H9 (cell line): ENCODE data around the gene F12. TPM values are rescaled to one million over a fixed set of nuclear protein-coding genes. Genes with fewer than 3 reads are reported as not detected.

ENCODE experiments used
- DNase-seq: peaks from one replicate; pipeline ENCODE4 v3.0.0-alpha.2; 2017
- H2AFZ ChIP-seq: one replicate; pipeline ENCODE4 v1.6.1; 2013; ENCODE audit warnings: mild to moderate bottlenecking, low read length, control low read depth, moderate library complexity
- H2AK5ac ChIP-seq: 2 replicates; pipeline ENCODE4 v1.6.1; 2013; ENCODE audit warnings: low read length, control low read depth, mixed read lengths; ENCODE audit not compliant: insufficient read length
- H2BK120ac ChIP-seq: one replicate; pipeline ENCODE4 v1.6.1; 2013; ENCODE audit warnings: low read depth, mild to moderate bottlenecking, low read length, control low read depth, inconsistent platforms; ENCODE audit not compliant: poor library complexity, severe bottlenecking
- H2BK12ac ChIP-seq: 2 replicates; pipeline ENCODE4 v1.6.1; 2013; ENCODE audit warnings: low read length, control low read depth, mixed read lengths, low read depth; ENCODE audit not compliant: insufficient read length
- H2BK15ac ChIP-seq: 2 replicates; pipeline ENCODE4 v1.6.1; 2013; ENCODE audit warnings: low read depth, low read length, control low read depth
- H2BK20ac ChIP-seq: one replicate; pipeline ENCODE4 v1.6.1; 2013; ENCODE audit warnings: low read depth, mild to moderate bottlenecking, low read length, control low read depth, inconsistent platforms; ENCODE audit not compliant: poor library complexity, severe bottlenecking
- H2BK5ac ChIP-seq: 2 replicates; pipeline ENCODE4 v1.6.1; 2013; ENCODE audit warnings: low read length, control low read depth, mixed read lengths; ENCODE audit not compliant: insufficient read length
- H3K14ac ChIP-seq: 2 replicates; pipeline ENCODE4 v1.6.1; 2013; ENCODE audit warnings: low read length, control low read depth; ENCODE audit not compliant: insufficient read depth
- H3K18ac ChIP-seq: 2 replicates; pipeline ENCODE4 v1.6.1; 2013; ENCODE audit warnings: low read depth, mild to moderate bottlenecking, mixed read lengths, low read length, control low read depth; ENCODE audit not compliant: insufficient read length
- H3K23ac ChIP-seq: 2 replicates; pipeline ENCODE4 v1.6.1; 2013; ENCODE audit warnings: low read length, control low read depth, mixed read lengths, low read depth; ENCODE audit not compliant: insufficient read length
- H3K23me2 ChIP-seq: 2 replicates; pipeline ENCODE4 v1.6.1; 2013; ENCODE audit warnings: low read depth, mild to moderate bottlenecking, mixed read lengths, low read length, control low read depth; ENCODE audit not compliant: insufficient read length, poor library complexity, severe bottlenecking
- H3K27ac ChIP-seq: 2 replicates; pipeline ENCODE4 v1.5.1; 2013; ENCODE audit warnings: low read length, control low read depth, mixed read lengths, low read depth; ENCODE audit not compliant: insufficient read length
- H3K27me3 ChIP-seq: 2 replicates; pipeline ENCODE4 v1.6.1; 2013; ENCODE audit warnings: low read length, control low read depth, inconsistent platforms; ENCODE audit not compliant: insufficient read depth
- H3K4ac ChIP-seq: 2 replicates; pipeline ENCODE4 v1.6.1; 2013; ENCODE audit warnings: low read depth, mild to moderate bottlenecking, control low read depth, inconsistent platforms, low read length, moderate library complexity
- H3K4me1 ChIP-seq: 2 replicates; pipeline ENCODE4 v1.6.1; 2013; ENCODE audit warnings: low read length, control low read depth, inconsistent platforms; ENCODE audit not compliant: insufficient read depth
- H3K4me2 ChIP-seq: 2 replicates; pipeline ENCODE4 v1.6.1; 2013; ENCODE audit warnings: low read length, control low read depth, mixed read lengths; ENCODE audit not compliant: insufficient read length, insufficient read depth
- H3K56ac ChIP-seq: 2 replicates; pipeline ENCODE4 v1.6.1; 2013; ENCODE audit warnings: low read depth, mild to moderate bottlenecking, mixed read lengths, low read length, control low read depth; ENCODE audit not compliant: insufficient read length
- H3K79me1 ChIP-seq: 2 replicates; pipeline ENCODE4 v1.6.1; 2013; ENCODE audit warnings: low read depth, mild to moderate bottlenecking, moderate library complexity, low read length, control low read depth, inconsistent platforms; ENCODE audit not compliant: insufficient read depth, poor library complexity, severe bottlenecking
- H3K79me2 ChIP-seq: 2 replicates; pipeline ENCODE4 v1.6.1; 2013; ENCODE audit warnings: low read length, control low read depth, inconsistent platforms; ENCODE audit not compliant: insufficient read depth
- H3K9ac ChIP-seq: 2 replicates; pipeline ENCODE4 v1.6.1; 2013; ENCODE audit warnings: low read length, control low read depth, mixed read lengths; ENCODE audit not compliant: insufficient read length; ENCODE audit errors: extremely low read depth
- H3K9me3 ChIP-seq: one replicate; pipeline ENCODE4 v1.6.1; 2013; ENCODE audit warnings: low read depth, low read length, inconsistent platforms; ENCODE audit not compliant: control insufficient read depth
- H3T11ph ChIP-seq: one replicate; pipeline ENCODE4 v1.6.1; 2013; ENCODE audit warnings: mild to moderate bottlenecking, low read length, control low read depth, inconsistent platforms
- H4K20me1 ChIP-seq: one replicate; pipeline ENCODE4 v1.6.1; 2013; ENCODE audit not compliant: control insufficient read depth, insufficient read length, insufficient read depth
- H4K5ac ChIP-seq: 2 replicates; pipeline ENCODE4 v1.6.1; 2013; ENCODE audit warnings: low read depth, mild to moderate bottlenecking, mixed read lengths, low read length, control low read depth; ENCODE audit not compliant: insufficient read length
- H4K8ac ChIP-seq: replicated peaks from 2 replicates; pipeline ENCODE4 v1.6.1; 2013; ENCODE audit warnings: low read length, control low read depth, mixed read lengths, low read depth; ENCODE audit not compliant: insufficient read length
- H4K91ac ChIP-seq: 2 replicates; pipeline ENCODE4 v1.6.1; 2013; ENCODE audit warnings: low read depth, mild to moderate bottlenecking, moderate library complexity, mixed read lengths, low read length, control low read depth; ENCODE audit not compliant: insufficient read length
- H3K27ac Mint-ChIP-seq, 3 experiments: 2 replicates in 2 of 3; 3 replicates in 1 of 3; pipeline ENCODE4 v1.8.0; 2020 to 2021; ENCODE audit warnings: mixed read lengths in 3 of 3, mild to moderate bottlenecking in 1 of 3, moderate library complexity in 1 of 3
- H3K27me3 Mint-ChIP-seq: 2 replicates; pipeline ENCODE4 v1.8.0; 2021; ENCODE audit warnings: low read depth, mild to moderate bottlenecking, moderate library complexity, mixed read lengths
- H3K36me3 Mint-ChIP-seq, 3 experiments: 2 replicates in 2 of 3; 3 replicates in 1 of 3; pipeline ENCODE4 v1.8.0; 2020 to 2021; ENCODE audit warnings: low read depth in 3 of 3, mixed read lengths in 3 of 3; ENCODE audit not compliant: insufficient read depth in 1 of 3
- H3K4me1 Mint-ChIP-seq, 2 experiments: 2 replicates each; pipeline ENCODE4 v1.8.0; 2020; ENCODE audit warnings: mixed read lengths in 2 of 2
- H3K4me3 Mint-ChIP-seq, 2 experiments: 2 replicates in 1 of 2; 3 replicates in 1 of 2; pipeline ENCODE4 v1.8.0; 2020 to 2021; ENCODE audit warnings: mild to moderate bottlenecking in 2 of 2, mixed read lengths in 2 of 2, moderate library complexity in 1 of 2
- H3K9me3 Mint-ChIP-seq, 2 experiments: 2 replicates in 1 of 2; 3 replicates in 1 of 2; pipeline ENCODE4 v1.8.0; 2020; ENCODE audit warnings: mild to moderate bottlenecking in 2 of 2, mixed read lengths in 2 of 2, moderate library complexity in 1 of 2
- WGBS: extraction: QIAGEN DNeasy Blood & Tissue Kit; methylation state at CpG from one replicate; pipeline ENCODE4 v1.1.7; 2013; ENCODE audit warnings: missing lambda C conversion rate, low lambda C conversion rate, mixed read lengths; ENCODE audit not compliant: insufficient read length; ENCODE audit errors: extremely low coverage; 5-methylcytosine and 5-hydroxymethylcytosine counted together
- total RNA-seq: library from RNA; stranded (reverse); gene quantifications from 2 replicates; pipeline ENCODE4 v1.2.1, GENCODE V29; 2021
- TF ChIP-seq, protein P1 (sequence below): fragments of 200-600 bp; sonication (generic); conservative IDR thresholded peaks from 3 replicates; pipeline ENCODE4 v1.8.0; 2021; ENCODE audit warnings: antibody characterized with exemption, mild to moderate bottlenecking

Gene F12
- total RNA-seq, 1 experiment from 2014 or later, result 3.5 TPM

DNA sequence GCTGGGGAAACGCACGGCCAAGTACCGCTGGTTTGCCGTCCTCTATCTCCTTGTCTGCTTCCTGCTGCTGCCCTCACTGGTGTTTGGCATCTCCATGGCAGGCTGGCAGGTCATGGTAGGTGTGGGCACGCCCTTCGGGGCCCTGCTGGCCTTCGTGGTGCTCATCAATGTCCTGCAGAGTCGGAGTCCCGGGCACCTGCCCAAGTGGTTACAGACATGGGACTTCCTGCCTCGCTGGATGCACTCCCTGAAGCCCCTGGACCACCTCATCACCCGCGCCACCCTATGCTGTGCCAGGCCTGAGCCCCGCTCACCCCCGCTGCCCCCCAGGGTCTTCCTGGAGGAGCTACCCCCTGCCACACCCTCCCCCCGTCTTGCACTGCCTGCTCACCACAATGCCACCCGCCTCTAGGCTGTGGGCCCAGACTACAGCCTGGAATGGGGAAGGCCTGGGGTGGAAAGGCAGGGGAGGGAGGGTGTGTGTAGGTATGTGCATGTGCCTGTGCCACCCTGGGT lies 11.4 kb downstream of the F12 start:
- no peak overlapping the region for H2BK5ac ChIP-seq
- no peak overlapping the region for H2BK120ac ChIP-seq
- H2AFZ ChIP-seq, result no peak overlapping the region
- H4K20me1 ChIP-seq, result no peaks in the 10 kb centered on the region
- H4K91ac ChIP-seq, result no peak overlapping the region
- H3K4me1 ChIP-seq, result no peaks in the 10 kb centered on the region; the same call in 1 of the 2 replicates
- TF ChIP-seq, protein P1, sequence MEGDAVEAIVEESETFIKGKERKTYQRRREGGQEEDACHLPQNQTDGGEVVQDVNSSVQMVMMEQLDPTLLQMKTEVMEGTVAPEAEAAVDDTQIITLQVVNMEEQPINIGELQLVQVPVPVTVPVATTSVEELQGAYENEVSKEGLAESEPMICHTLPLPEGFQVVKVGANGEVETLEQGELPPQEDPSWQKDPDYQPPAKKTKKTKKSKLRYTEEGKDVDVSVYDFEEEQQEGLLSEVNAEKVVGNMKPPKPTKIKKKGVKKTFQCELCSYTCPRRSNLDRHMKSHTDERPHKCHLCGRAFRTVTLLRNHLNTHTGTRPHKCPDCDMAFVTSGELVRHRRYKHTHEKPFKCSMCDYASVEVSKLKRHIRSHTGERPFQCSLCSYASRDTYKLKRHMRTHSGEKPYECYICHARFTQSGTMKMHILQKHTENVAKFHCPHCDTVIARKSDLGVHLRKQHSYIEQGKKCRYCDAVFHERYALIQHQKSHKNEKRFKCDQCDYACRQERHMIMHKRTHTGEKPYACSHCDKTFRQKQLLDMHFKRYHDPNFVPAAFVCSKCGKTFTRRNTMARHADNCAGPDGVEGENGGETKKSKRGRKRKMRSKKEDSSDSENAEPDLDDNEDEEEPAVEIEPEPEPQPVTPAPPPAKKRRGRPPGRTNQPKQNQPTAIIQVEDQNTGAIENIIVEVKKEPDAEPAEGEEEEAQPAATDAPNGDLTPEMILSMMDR, result no peak
- no peaks in the 10 kb centered on the region for H3K9me3 ChIP-seq
- H3K27ac ChIP-seq, result no peak overlapping the region
- peaks cover 7% of the 10 kb centered on the region for H3K23me2 ChIP-seq
- no peak overlapping the region for H3K14ac ChIP-seq
- no peak overlapping the region for H4K5ac ChIP-seq
- no peaks in the 10 kb centered on the region for H3K79me1 ChIP-seq
- Mint-ChIP-seq H3K4me3 (no peak overlapping the region), H3K9me3 (peaks cover 0 to 1% of the 10 kb centered on the region in 2 experiments; a peak in 2 of 5 replicates), H3K36me3 (no peaks in the 10 kb centered on the region), H3K27me3 (peaks cover 48% of the 10 kb centered on the region), H3K4me1 (peaks cover 14 to 22% of the 10 kb centered on the region in 2 experiments), H3K27ac (no peak overlapping the region)
- no peak overlapping the region for H3K56ac ChIP-seq
- no peak overlapping the region for H3K4ac ChIP-seq
- H3K27me3 ChIP-seq, result no peaks in the 10 kb centered on the region; the same call in 1 of the 2 replicates
- no peak overlapping the region for H3K9ac ChIP-seq
- no peak overlapping the region for H3K18ac ChIP-seq
- no peak overlapping the region for H2BK20ac ChIP-seq
- H3K79me2 ChIP-seq, result no peaks in the 10 kb centered on the region
- H3K4me2 ChIP-seq, result no peak overlapping the region
- no peak overlapping the region for H2BK15ac ChIP-seq
- no peak overlapping the region for H2AK5ac ChIP-seq
- H3T11ph ChIP-seq, result no peak overlapping the region
- H3K23ac ChIP-seq, result no peak overlapping the region
- WGBS, result no CpG with 5 or more reads among the region's 16 CpGs
- DNase-seq, result no peak
- H4K8ac ChIP-seq, result no peak overlapping the region
- H2BK12ac ChIP-seq, result no peak overlapping the region
